A549 treated with Mapracorat at 1 μM for 4 hours (cell line): ENCODE measurements around the gene AKR1B15. TPM values are rescaled to one million over a fixed set of nuclear protein-coding genes. Genes with fewer than 3 reads are reported as not detected.

Experiments
- total RNA-seq: library from RNA; stranded (reverse); fragments of 200-300 nt; extraction: Qiagen RNA extraction; gene quantifications from 5 replicates; pipeline ENCODE4 v1.2.3, GENCODE V29; 2022

Gene AKR1B15
- total RNA-seq = 21.6 to 38.9 TPM (median 35.8 TPM) in 5 replicates

GRCh38 chr7:134548877-134549276 lies at the start of gene AKR1B15:
Gene AKR1B15 (plus strand): TSS chr7:134549110. CDS start chr7:134564620, 15,510 bp downstream.

Other genes starting within 250 kb of the AKR1B15 start
- gene SLC35B4, start 232.2 kb upstream of the AKR1B15 start, total RNA-seq = 29.7 to 40.3 TPM (median 33.7 TPM) in 5 replicates
- gene AKR1B1, start 90.0 kb upstream of the AKR1B15 start, total RNA-seq = 2,128 to 2,690 TPM (median 2,586 TPM) in 5 replicates
- 2,208 to 2,341 TPM (median 2,288 TPM) in 5 replicates for gene AKR1B10, start 21.5 kb upstream of the AKR1B15 start, total RNA-seq
- gene BPGM, start 97.7 kb downstream of the AKR1B15 start, total RNA-seq = 15.2 to 22.0 TPM (median 16.2 TPM) in 5 replicates
- 89.3 to 159 TPM (median 135 TPM) in 5 replicates for gene CALD1, start 230.5 kb downstream of the AKR1B15 start, total RNA-seq